HCT116 (cell line): Measurements from ENCODE around the gene PTPRJ.

Experiments
- EGR1 ChIP-seq: IDR thresholded peaks from 2 replicates; pipeline ENCODE4 v1.6.1; 2012; ENCODE audit warnings: low read depth
- ELF1 ChIP-seq: IDR thresholded peaks from 2 replicates; pipeline ENCODE4 v1.6.1; 2012; ENCODE audit warnings: low read depth, borderline replicate concordance
- EZH2 ChIP-seq: fragments of 200-600 bp; sonication (generic); IDR thresholded peaks from 2 replicates; pipeline ENCODE4 v1.6.1; 2017; ENCODE audit warnings: antibody characterized with exemption, mixed run types
- POLR2A ChIP-seq: IDR thresholded peaks from 2 replicates; pipeline ENCODE4 v1.7.0; 2011; ENCODE audit warnings: borderline replicate concordance; ENCODE audit not compliant: insufficient read depth, insufficient read length; ENCODE audit errors: extremely low read depth
- POLR2AphosphoS5 ChIP-seq: IDR thresholded peaks from 2 replicates; pipeline ENCODE4 v1.6.1; 2011; ENCODE audit warnings: mild to moderate bottlenecking, low read depth, low read length, moderate library complexity
- SIN3A ChIP-seq: IDR thresholded peaks from 2 replicates; pipeline ENCODE4 v1.6.1; 2012; ENCODE audit warnings: low read depth
- YY1 ChIP-seq: IDR thresholded peaks from 2 replicates; pipeline ENCODE4 v1.6.1; 2011; ENCODE audit warnings: low read length, low read depth, moderate library complexity, mild to moderate bottlenecking; ENCODE audit not compliant: insufficient replicate concordance; ENCODE audit errors: extremely low read depth
- ZFX ChIP-seq: fragments of 450-650 bp; IDR thresholded peaks from 2 replicates; pipeline ENCODE4 v1.6.1; 2017
- TF ChIP-seq, protein P1 (sequence below), 3 experiments: fragments of 200-600 bp in 1 of 3; sonication (generic) in 1 of 3; IDR thresholded peaks in 2 of 3; conservative IDR thresholded peaks in 1 of 3; 2 replicates each; pipeline ENCODE4 v1.5.1; 2012 to 2017; ENCODE audit warnings: low read depth in 2 of 3, low read length in 2 of 3, antibody characterized with exemption in 1 of 3, borderline replicate concordance in 1 of 3, control low read depth in 1 of 3, mild to moderate bottlenecking in 1 of 3, mixed read lengths in 1 of 3, mixed run types in 1 of 3, moderate library complexity in 1 of 3; ENCODE audit not compliant: insufficient read depth in 1 of 3

DNA sequence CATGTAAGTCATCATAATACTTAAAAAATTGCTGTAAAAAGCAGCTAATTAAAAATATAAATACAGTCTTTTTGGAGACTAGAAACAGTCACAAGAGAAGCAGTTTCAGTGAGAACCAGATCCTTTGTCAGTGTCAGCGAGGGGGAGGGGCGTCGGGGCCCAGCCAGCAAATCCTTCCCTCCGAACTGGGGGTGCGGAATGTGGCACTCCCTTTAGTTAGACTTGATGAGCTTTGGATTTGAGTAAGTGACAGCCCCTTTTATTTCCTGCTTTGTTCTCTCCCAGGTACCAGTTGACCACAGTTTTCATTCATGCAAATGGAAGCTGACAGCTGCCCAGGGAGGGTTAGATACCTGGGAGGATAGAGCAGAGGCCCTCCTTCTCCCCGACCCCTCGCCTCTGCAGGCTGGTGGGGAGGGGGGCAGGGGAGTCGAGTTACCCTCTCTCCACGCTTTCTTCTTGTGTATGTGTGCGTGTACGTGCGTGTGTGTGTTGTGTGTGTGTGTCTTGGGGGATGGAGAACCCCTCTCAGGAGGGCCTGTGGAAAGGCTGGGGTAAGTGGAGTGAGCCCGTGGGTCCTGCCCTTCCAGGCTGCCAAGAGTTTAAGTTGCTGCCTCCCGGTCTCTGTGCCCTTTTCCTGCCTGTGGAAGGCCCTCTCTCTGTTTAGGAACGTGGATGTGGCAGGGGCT is 38.3 kb downstream of the PTPRJ start:
- no peak for TF ChIP-seq EZH2
- TF ChIP-seq, protein P1, sequence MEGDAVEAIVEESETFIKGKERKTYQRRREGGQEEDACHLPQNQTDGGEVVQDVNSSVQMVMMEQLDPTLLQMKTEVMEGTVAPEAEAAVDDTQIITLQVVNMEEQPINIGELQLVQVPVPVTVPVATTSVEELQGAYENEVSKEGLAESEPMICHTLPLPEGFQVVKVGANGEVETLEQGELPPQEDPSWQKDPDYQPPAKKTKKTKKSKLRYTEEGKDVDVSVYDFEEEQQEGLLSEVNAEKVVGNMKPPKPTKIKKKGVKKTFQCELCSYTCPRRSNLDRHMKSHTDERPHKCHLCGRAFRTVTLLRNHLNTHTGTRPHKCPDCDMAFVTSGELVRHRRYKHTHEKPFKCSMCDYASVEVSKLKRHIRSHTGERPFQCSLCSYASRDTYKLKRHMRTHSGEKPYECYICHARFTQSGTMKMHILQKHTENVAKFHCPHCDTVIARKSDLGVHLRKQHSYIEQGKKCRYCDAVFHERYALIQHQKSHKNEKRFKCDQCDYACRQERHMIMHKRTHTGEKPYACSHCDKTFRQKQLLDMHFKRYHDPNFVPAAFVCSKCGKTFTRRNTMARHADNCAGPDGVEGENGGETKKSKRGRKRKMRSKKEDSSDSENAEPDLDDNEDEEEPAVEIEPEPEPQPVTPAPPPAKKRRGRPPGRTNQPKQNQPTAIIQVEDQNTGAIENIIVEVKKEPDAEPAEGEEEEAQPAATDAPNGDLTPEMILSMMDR (IDR thresholded peaks at IDR 0.05 in 2 of 3, conservative IDR thresholded peaks at IDR 0.05 in 1 of 3; ENCODE audit: borderline replicate concordance in 1 of 3, insufficient read depth in 1 of 3, low read depth in 2 of 3, low read length in 2 of 3) = no peak
- TF ChIP-seq POLR2A = no peak
- TF ChIP-seq ELF1 = no peak
- TF ChIP-seq EGR1 = no peak
- TF ChIP-seq SIN3A = no peak
- no peak for TF ChIP-seq YY1
- TF ChIP-seq POLR2AphosphoS5 = no peak
- no peak for TF ChIP-seq ZFX
